ENCODE measurements around the gene WDR48. TPM values are rescaled to one million over a fixed set of nuclear protein-coding genes. Genes with fewer than 3 reads are reported as not detected.

WDR48 gene
- total RNA-seq, 2 experiments from 2014 or later: 38.7 to 40.4 TPM

DNA sequence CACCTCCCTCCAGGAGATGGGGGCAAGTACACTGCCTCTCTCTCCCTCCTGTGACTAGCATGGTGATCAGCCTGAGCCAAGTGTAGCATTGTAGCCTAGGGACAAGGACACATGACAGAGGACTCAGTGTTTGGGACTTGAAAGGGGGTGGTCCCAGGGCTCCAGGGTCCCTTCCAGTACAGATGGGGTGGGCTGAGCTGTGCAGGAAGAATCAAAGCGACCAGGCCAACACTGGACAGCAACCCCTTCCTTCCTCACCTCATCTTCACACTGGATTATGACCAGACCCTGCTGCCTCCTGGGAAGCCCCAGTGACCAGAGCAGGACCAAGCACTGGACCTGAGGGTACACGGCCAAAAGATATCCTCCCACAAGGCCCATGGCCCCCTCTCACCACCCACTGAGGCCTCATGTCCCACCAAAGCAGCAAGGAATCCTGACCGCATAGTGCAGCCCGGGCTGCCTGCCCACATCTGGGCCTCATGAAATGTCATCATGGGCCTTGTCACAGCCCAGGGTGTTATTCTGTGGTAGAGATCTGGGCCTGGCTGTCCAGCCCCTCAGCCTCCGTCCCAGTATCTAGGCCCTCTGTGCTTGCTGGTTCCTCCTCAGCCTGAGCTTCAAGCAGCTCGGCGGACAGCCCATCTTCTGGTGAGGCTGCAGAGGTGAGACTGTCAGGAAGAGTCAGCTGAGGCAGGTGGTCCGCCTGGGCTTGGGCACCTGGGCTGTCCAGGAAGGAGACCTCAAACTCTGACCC lies 46.1 kb downstream of the WDR48 start:
- peaks cover 11% of the 10 kb centered on the region for H3K4me1 Mint-ChIP-seq
- no peak overlapping the region for H3K4me3 Mint-ChIP-seq
- no peaks in the 10 kb centered on the region for H3K27me3 Mint-ChIP-seq
- H3K27ac Mint-ChIP-seq: no peak overlapping the region
- no peak for DNase-seq
- CTCF ChIA-PET: interaction anchor here (3.0 kb wide), 1 partner anchor 190 kb away, joined by 10 read pairs; no protein-coding TSS in a partner anchor
- H3K9me3 Mint-ChIP-seq: no peaks in the 10 kb centered on the region
- peaks cover 34% of the 10 kb centered on the region for H3K36me3 Mint-ChIP-seq (ENCODE audit: low read depth)
- POLR2A ChIA-PET: no interaction called here

DNA sequence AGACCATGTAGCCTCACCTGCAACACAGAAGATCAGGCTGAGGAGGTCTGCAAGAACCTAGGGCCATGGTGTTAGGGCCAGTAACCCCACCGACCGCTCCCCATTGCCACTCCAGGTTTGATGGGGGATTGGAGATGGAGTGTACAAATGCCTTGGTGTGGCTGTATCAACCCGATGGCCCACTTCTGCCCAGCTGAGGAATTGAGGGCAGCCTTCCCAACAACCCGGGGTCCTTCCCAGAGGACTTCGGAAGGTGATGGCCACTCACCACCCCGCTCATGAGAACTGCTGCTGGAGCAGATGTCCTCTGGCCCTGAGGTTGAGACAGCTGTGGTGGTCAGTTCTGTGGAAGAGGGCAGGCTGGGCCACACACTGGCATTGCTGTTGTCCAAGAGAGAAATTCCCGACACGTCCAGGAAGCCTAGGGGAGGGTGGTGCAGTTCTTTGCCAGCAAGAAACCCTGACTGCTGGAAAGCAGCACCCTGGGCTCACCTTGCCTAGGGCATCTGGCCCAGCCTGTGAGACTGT lies 46.7 kb downstream of the WDR48 start:
- Mint-ChIP-seq H3K4me3 (no peak overlapping the region), H3K27ac (no peak overlapping the region), H3K36me3 (ENCODE audit: low read depth) (peaks cover 32% of the 10 kb centered on the region), H3K9me3 (no peaks in the 10 kb centered on the region), H3K27me3 (no peaks in the 10 kb centered on the region), H3K4me1 (peaks cover 16% of the 10 kb centered on the region)
- DNase-seq: no peak
- ChIA-PET CTCF (interaction anchor here (3.0 kb wide), 1 partner anchor 189 kb away, joined by 10 read pairs; no protein-coding TSS in a partner anchor), POLR2A (no interaction called here)

DNA sequence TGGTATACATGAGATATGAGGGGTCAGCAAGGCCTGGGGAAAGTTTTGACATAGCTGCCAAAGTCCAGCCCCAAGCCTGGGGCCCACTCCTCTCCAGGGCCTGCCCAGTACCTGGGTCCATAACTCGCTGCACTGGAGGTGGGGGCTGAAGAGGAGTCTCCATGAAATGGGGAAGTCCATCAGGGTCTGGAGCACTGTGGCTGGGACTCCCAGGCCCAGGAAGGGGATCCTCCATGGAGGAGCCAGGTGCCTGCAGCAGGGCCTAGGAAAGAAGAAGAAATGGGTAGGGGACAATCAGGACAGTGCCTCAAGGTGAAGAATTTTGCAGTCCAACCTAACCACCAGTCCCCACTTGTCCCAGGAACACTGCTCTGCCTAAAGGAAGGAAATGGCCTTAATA lies 47.4 kb downstream of the WDR48 start:
- Mint-ChIP-seq H3K27me3 (no peaks in the 10 kb centered on the region), H3K4me1 (peaks cover 19% of the 10 kb centered on the region), H3K9me3 (no peaks in the 10 kb centered on the region), H3K36me3 (ENCODE audit: low read depth) (peaks cover 26% of the 10 kb centered on the region), H3K4me3 (no peak overlapping the region), H3K27ac (no peak overlapping the region)
- CTCF ChIA-PET: no interaction called here
- DNase-seq: no peak
- POLR2A ChIA-PET: no interaction called here

DNA sequence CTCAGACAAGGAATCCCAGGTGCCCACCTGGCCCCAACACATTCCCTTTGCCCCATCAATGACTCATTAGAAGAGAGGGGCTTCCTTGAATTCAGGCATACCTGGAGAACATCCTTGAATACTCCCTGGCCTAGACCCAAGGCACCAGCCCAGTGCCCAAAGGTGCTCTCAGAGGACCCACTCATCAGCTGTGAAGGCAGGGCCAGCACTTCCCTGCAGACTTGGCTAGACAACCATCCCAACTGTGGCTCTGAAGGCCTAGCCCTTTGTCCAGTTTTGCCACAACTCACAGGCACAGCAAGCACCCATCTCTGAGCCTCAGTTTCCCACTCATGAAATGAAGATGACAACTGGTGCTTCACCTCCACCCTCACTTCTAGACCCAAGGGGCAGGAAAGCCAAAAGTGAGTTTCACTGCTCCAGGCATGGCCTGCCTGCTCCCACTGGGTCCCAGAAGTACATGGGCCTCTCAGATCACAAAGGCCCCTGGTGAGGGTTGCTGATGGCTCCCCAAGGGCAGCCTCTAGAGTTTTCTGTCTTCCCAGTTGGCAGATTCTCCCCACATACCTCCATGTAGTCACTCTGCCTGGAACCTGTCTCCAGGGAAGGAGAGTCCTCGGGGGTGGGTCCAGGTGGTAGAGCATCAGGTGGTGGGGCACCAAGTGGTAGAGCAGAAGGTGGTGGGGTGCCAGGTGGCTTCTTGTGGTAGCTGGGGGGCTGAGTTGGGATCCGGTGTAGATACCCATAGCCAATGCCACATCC lies 48.1 kb downstream of the WDR48 start:
- POLR2A ChIA-PET: no interaction called here
- Mint-ChIP-seq H3K4me1 (peaks cover 20% of the 10 kb centered on the region), H3K4me3 (no peak overlapping the region), H3K27me3 (no peaks in the 10 kb centered on the region), H3K27ac (no peak overlapping the region), H3K36me3 (ENCODE audit: low read depth) (peaks cover 19% of the 10 kb centered on the region), H3K9me3 (no peaks in the 10 kb centered on the region)
- DNase-seq: no peak
- CTCF ChIA-PET: interaction anchor here (1.7 to 2.2 kb wide), 2 partner anchors 87 to 191 kb away, joined by 4 to 15 read pairs; no protein-coding TSS in a partner anchor

DNA sequence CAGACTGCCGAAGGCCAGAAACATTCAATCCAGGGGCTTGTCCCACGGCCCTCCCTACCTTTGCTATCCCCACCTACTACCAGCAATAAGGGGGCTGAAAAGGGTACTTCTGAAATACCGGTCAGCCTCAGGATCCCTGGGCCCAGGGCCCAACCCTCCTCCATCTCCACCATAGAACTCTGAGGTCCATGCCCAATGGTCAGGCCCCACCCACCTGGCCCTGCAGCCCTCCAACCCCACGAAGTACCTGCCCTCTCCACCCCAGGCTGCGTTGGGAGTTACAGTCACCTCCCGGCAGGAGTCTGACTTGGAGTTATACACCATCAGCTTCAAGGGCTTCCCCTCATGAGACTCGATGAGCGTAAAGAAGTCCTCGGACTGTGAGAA lies 48.7 kb downstream of the WDR48 start:
- H3K9me3 Mint-ChIP-seq: no peaks in the 10 kb centered on the region
- no peak overlapping the region for H3K27ac Mint-ChIP-seq
- CTCF ChIA-PET: interaction anchor here (1.7 to 2.9 kb wide), 3 partner anchors 86 to 191 kb away, joined by 4 to 19 read pairs (median 15); no protein-coding TSS in a partner anchor

DNA sequence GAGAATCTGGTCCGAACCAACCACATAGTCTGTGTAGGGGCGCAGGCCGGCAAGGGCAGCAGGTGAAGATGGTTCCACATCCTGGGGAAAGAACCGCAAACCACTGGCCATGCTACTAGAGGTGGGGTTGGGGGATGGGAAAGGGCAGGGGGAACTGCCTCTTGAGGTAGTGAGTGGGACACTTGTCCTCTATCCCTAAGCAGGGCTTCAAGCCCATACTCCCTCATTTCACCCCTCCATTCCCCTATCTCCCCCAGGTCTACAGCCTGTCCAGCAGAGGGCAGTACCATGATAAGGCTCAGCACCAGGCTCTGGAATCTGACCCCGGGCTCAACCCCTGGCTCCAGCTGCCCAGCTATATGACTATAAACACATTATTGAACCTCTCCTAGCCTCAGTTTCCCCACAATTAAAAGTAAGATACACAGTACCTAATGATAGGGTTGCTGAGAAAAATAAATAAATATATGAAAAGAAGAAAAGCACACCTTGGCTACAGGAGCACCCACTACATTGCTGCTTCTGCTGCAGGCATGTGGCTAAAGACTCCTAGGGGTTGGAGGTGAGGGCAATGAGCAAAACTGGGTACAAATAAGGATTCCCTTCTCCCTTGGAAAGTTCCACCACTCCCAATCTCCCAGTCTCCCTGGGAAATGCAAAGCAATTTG lies 49.3 kb downstream of the WDR48 start:
- H3K4me1 Mint-ChIP-seq: peaks cover 33% of the 10 kb centered on the region
- H3K36me3 Mint-ChIP-seq (ENCODE audit: low read depth): peaks cover 22% of the 10 kb centered on the region
- no peaks in the 10 kb centered on the region for H3K9me3 Mint-ChIP-seq
- peak; percentile 53 for DNase-seq
- H3K27ac Mint-ChIP-seq: peak overlapping the region; percentile 20
- no peaks in the 10 kb centered on the region for H3K27me3 Mint-ChIP-seq
- ChIA-PET POLR2A (no interaction called here), CTCF (interaction anchor here (0.7 to 2.9 kb wide), 5 partner anchors 13 to 190 kb away, joined by 3 to 19 read pairs (median 4); no protein-coding TSS in a partner anchor)
- no peak overlapping the region for H3K4me3 Mint-ChIP-seq

More for the DNA sequence above, 48.7 kb downstream of the WDR48 start:
- POLR2A ChIA-PET: no interaction called here
- Mint-ChIP-seq H3K36me3 (ENCODE audit: low read depth) (peaks cover 17% of the 10 kb centered on the region), H3K4me3 (no peak overlapping the region), H3K4me1 (peaks cover 26% of the 10 kb centered on the region), H3K27me3 (no peaks in the 10 kb centered on the region)
- DNase-seq: no peak

DNA sequence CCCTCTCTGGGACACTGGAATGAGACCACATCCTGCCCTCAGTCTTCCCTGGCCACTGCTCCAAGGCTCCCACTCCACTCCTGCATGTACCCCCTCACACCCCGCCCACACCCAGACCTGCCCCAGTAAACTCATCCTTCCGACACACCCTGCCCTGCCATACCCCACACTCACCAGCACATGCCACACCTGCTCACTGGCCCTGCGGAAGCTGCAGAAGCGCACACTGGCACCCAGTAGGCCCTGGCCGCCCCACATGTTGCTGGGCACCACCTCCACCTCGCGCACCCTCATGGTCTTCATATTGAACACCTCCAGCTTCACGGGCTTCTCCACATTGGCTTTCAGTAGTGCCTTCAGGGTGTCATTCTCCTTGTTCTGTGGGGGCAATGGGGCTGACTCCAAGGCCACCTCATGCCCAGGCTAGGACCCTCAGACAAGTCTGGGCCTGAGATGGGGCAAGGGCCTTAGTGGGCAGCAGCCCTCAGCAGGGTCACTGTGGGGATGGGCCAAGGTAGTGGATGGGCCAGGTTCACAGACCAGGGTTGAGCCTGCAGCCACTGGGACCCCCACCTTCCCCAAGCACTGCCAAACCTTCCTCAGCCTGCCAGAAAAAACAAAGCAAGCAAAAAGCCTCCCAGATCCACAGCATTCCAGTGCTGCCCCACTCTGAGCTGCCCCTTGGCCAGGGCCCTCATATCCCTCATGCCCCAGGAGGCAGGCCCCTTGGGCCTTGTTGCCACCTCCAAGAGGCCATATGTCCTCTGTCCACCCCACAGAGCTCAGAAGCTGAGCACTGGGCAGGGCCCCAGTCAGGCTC lies 50.9 kb downstream of the WDR48 start:
- H3K4me1 Mint-ChIP-seq: peaks cover 41% of the 10 kb centered on the region
- ChIA-PET POLR2A (no interaction called here), CTCF (interaction anchor here (2.2 to 2.9 kb wide), 2 partner anchors 185 to 189 kb away, joined by 15 to 19 read pairs; no protein-coding TSS in a partner anchor)
- H3K27ac Mint-ChIP-seq: no peak overlapping the region
- H3K4me3 Mint-ChIP-seq: no peak overlapping the region
- H3K27me3 Mint-ChIP-seq: no peaks in the 10 kb centered on the region
- no peaks in the 10 kb centered on the region for H3K9me3 Mint-ChIP-seq
- DNase-seq: no peak
- peaks cover 15% of the 10 kb centered on the region for H3K36me3 Mint-ChIP-seq (ENCODE audit: low read depth)

DNA sequence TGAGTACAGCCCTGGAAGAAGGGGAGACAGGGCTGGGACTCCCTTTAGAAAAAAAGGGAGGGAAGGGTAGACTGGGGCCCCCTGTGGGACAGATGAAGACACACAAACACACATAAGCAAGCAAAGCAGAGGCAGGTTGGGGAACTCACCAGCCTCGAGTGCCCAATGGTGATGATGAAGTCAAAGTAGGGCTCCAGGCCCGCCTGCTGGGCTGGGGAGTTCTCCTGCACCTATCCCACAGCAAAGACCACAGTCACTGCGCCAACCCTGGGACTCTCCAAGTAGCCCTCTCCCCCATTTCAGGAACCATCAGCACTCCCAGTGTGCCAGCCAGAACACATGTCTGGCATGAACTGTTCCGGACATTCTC lies 51.5 kb downstream of the WDR48 start:
- peak overlapping the region; percentile 40 for H3K27ac Mint-ChIP-seq
- peaks cover 15% of the 10 kb centered on the region for H3K36me3 Mint-ChIP-seq (ENCODE audit: low read depth)
- H3K4me1 Mint-ChIP-seq: peaks cover 46% of the 10 kb centered on the region
- H3K27me3 Mint-ChIP-seq: no peaks in the 10 kb centered on the region
- ChIA-PET POLR2A (no interaction called here), CTCF (interaction anchor here (2.9 kb wide), 1 partner anchor 185 kb away, joined by 19 read pairs; no protein-coding TSS in a partner anchor)
- DNase-seq: no peak
- H3K4me3 Mint-ChIP-seq: no peak overlapping the region
- H3K9me3 Mint-ChIP-seq: no peaks in the 10 kb centered on the region

DNA sequence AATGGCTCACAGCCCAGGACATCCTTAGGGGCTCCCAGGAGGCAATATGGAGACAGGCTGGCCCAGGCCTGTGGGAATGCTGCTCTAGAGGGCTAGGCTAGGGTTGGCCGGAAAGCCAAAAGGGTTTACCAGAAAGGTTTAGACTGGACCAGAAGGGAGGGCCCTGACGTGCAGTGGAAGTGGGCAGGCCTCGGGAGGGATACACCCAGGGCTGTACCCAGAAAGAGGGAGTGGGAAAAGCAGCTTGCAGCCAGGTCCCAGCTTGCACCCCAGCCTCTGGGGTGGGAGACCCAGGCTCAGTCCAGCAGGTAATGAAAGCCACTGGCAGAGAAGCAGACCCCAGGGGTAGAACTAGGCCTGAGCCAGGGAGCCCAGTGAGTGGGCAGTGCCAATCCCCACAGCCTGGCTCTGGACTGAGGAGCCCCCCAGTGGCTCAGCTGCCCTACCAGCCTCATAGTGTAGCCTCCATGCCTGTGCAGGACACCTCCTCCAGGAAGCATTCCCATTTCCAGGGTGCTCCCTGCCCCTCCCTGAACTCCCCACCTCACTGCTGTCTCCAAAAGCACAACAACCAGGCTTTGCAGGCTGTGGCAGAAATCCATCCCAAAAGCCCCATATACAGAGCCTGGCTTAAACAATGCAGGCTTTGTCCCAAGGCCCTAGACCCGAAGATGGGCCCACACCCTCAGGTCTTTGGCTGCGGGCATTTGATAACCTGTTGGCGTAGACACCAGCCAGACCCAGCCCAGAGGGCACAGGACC lies 52.2 kb downstream of the WDR48 start:
- Mint-ChIP-seq H3K27ac (peak overlapping the region; percentile 40), H3K9me3 (no peaks in the 10 kb centered on the region), H3K27me3 (no peaks in the 10 kb centered on the region), H3K4me3 (no peak overlapping the region), H3K36me3 (ENCODE audit: low read depth) (peaks cover 14% of the 10 kb centered on the region), H3K4me1 (peaks cover 53% of the 10 kb centered on the region)
- no peak for DNase-seq
- POLR2A ChIA-PET: no interaction called here
- CTCF ChIA-PET: interaction anchor here (0.6 to 3.0 kb wide), 2 partner anchors 175 to 186 kb away, joined by 4 to 35 read pairs; no protein-coding TSS in a partner anchor

DNA sequence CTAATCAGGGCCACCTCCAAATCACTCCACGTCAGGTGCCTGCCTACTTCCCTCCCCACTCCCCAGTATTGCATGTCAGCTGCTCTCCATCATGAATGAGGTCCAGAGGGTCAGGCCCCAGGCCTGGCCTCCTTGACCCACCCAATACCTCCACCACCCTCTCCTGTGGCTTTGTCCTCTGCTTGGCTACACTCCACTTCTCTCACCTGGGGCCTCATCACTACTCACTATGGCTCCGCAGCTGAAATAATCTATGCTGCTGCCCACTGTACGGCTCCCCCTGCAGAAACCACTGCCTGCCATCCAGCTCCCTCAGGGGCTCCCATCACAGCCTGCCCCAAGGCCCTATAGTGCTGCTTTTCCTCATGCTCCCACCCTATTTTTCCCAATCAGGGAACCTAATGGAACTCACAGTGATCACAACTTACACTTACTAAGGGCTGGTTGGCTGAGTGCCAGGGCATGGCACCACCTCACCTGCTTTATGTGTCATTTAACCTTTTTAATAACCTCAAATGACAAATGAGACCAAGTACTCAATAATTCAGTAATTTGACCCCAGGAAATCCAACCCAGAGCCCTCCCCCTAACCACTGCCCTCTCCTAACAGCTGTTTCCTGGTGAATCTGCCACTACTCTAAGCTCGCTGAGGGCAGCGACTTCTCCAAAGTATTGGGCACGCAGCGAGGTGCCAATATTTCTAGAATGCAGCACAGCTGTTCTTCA lies 53.3 kb downstream of the WDR48 start:
- Mint-ChIP-seq H3K27ac (peak overlapping the region; percentile 16), H3K9me3 (no peaks in the 10 kb centered on the region), H3K27me3 (no peaks in the 10 kb centered on the region), H3K4me1 (peaks cover 58% of the 10 kb centered on the region), H3K4me3 (peak overlapping the region; percentile 84), H3K36me3 (ENCODE audit: low read depth) (peaks cover 10% of the 10 kb centered on the region)
- ChIA-PET POLR2A (interaction anchor here (0.8 to 1.6 kb wide), 3 partner anchors 183 to 302 kb away, joined by 3 to 9 read pairs (median 3); partner anchors contain the start of gene RPSA), CTCF (interaction anchor here (0.7 to 3.0 kb wide), 4 partner anchors 26 to 273 kb away, joined by 3 to 35 read pairs (median 4); no protein-coding TSS in a partner anchor)
- DNase-seq: no peak

DNA sequence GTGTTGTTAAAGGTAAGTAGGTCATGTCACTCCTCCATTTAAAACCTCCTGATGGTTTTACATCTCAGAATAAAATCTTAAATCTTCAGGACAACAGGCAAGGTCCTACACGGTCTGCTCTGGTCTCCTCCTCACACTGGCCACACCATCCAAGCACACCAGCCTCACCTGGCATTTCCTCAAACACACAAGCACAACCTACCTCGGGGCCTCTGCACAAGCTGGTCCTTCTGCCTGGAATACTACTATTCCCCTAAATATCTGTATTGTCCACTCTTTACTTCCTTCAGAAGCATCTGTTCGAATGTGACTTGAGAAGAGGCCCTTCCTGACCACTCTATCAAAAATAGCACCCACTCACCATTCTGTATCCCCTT lies 53.9 kb downstream of the WDR48 start:
- H3K4me3 Mint-ChIP-seq: peak overlapping the region; percentile 84
- POLR2A ChIA-PET: interaction anchor here (1.2 to 4.2 kb wide), 7 partner anchors 28 to 301 kb away, joined by 3 to 29 read pairs (median 5); partner anchors contain the start of gene RPSA
- no peak for DNase-seq
- peaks cover 60% of the 10 kb centered on the region for H3K4me1 Mint-ChIP-seq
- no peaks in the 10 kb centered on the region for H3K9me3 Mint-ChIP-seq
- H3K36me3 Mint-ChIP-seq (ENCODE audit: low read depth): peaks cover 12% of the 10 kb centered on the region
- no peaks in the 10 kb centered on the region for H3K27me3 Mint-ChIP-seq
- CTCF ChIA-PET: interaction anchor here (0.8 to 3.0 kb wide), 4 partner anchors 90 to 272 kb away, joined by 3 to 35 read pairs (median 4); no protein-coding TSS in a partner anchor
- H3K27ac Mint-ChIP-seq: peak overlapping the region; percentile 70
